IMR-90 (cell line): Measurements from ENCODE around the gene P2RX5. TPM values are rescaled to one million over a fixed set of nuclear protein-coding genes. Genes with fewer than 3 reads are reported as not detected.

Source experiments
- polyA plus RNA-seq, 3 experiments: library from polyadenylated mRNA; depleted of rRNA; stranded (reverse); fragments of >200 nt; gene quantifications; 2 replicates each; pipeline ENCODE4 v1.2.3, GENCODE V29; 2012; ENCODE audit warnings: low replicate concordance in 1 of 3
- total RNA-seq: library from RNA; depleted of rRNA; stranded (reverse); fragments of >200 nt; gene quantifications from 2 replicates; pipeline ENCODE4 v1.2.3, GENCODE V29; 2012
- TF ChIP-seq, protein P1 (sequence below): fragments of 150-350 bp; IDR thresholded peaks from 2 replicates; pipeline ENCODE4 v1.6.1; 2016; ENCODE audit warnings: low read depth, mild to moderate bottlenecking, low read length, moderate library complexity, borderline replicate concordance

The P2RX5 gene
- total and polyA plus RNA-seq, 2 of the 4 experiments (the other 2 are of a cell fraction): 1.8 to 3.7 TPM

DNA sequence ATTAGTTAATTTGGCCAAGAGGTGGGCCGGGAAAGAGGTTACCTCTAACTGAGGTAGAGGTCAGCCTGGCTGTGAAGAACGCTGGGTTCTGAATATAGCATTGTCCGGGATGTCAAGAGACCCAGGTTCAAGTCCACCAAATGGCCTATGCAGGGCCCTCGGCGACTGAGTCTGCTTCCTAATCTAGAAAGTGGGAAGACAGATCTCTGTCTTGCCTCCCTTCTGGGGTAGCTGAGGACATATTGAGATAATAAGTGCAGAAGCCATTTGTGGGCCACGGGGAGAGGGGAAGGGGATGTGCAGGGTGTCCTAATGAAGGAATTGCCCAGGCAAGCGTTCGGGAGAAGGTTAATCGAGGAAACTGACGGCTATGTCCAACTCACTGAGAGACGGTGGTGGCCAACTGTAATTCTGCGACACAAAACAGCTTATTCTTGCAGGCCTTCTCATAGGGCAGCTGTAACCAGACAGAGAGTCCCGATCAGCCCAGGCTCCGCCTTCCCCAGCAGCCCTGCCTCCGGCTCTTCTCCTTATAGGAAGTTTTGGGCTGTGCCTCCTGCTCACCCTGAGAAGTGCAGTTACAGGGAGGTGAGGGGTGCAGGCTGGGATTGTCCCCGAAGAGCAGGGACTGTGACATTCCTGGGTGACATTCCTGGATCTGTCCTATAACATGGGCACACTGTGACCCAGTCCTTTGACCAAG lies 43.6 kb upstream of the P2RX5 start (continued):
- TF ChIP-seq, protein P1, sequence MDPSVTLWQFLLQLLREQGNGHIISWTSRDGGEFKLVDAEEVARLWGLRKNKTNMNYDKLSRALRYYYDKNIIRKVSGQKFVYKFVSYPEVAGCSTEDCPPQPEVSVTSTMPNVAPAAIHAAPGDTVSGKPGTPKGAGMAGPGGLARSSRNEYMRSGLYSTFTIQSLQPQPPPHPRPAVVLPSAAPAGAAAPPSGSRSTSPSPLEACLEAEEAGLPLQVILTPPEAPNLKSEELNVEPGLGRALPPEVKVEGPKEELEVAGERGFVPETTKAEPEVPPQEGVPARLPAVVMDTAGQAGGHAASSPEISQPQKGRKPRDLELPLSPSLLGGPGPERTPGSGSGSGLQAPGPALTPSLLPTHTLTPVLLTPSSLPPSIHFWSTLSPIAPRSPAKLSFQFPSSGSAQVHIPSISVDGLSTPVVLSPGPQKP: no peak
